CD14-positive monocyte (primary cell): ENCODE results near the gene GAK. TPM values are rescaled to one million over a fixed set of nuclear protein-coding genes. Genes with fewer than 3 reads are reported as not detected.
A peak's percentile ranks its signal among the peaks of the same experiment; 100 is the strongest.

Experiments used
- DNase-seq, 3 donors: peaks; one replicate each; pipeline ENCODE4 v3.0.0-alpha.2; 2011 to 2022
- H2AFZ ChIP-seq: 2 replicates; pipeline ENCODE4 v1.6.0; 2012; ENCODE audit warnings: mild to moderate bottlenecking, low read depth, low read length, inconsistent platforms; ENCODE audit not compliant: insufficient read depth, poor library complexity, severe bottlenecking
- H3K27ac ChIP-seq, 2 donors: 1 replicate in 1 of 2; 2 replicates in 1 of 2; pipeline ENCODE4 v1.5.1; 2012 to 2013; ENCODE audit warnings: low read length in 2 of 2, control low read depth in 1 of 2, inconsistent platforms in 1 of 2, low read depth in 1 of 2, mild to moderate bottlenecking in 1 of 2
- H3K27me3 ChIP-seq, 2 donors: one replicate each; pipeline versions ENCODE4 v1.6.0 to v1.6.1; 2011 to 2013; ENCODE audit warnings: low read length in 2 of 2; ENCODE audit not compliant: control insufficient read depth in 2 of 2, insufficient read depth in 2 of 2
- H3K36me3 ChIP-seq, 2 donors: replicated peaks in 1 of 2; 1 replicate in 1 of 2; 2 replicates in 1 of 2; pipeline versions ENCODE4 v1.5.1 to v1.6.1; 2012 to 2013; ENCODE audit warnings: low read length in 2 of 2, control low read depth in 1 of 2, inconsistent platforms in 1 of 2, mild to moderate bottlenecking in 1 of 2; ENCODE audit not compliant: insufficient read depth in 2 of 2, control insufficient read depth in 1 of 2
- H3K4me1 ChIP-seq, 2 donors: 1 replicate in 1 of 2; 2 replicates in 1 of 2; pipeline versions ENCODE4 v1.5.1 to v1.6.1; 2012 to 2013; ENCODE audit warnings: low read length in 2 of 2, control low read depth in 1 of 2, inconsistent platforms in 1 of 2, mild to moderate bottlenecking in 1 of 2, moderate library complexity in 1 of 2; ENCODE audit not compliant: insufficient read depth in 2 of 2, control insufficient read depth in 1 of 2
- H3K4me2 ChIP-seq: replicated peaks from 2 replicates; pipeline ENCODE3; 2012; ENCODE audit warnings: low read length, moderate library complexity, mild to moderate bottlenecking; ENCODE audit not compliant: poor library complexity, severe bottlenecking; ENCODE audit errors: extremely low read depth
- H3K4me3 ChIP-seq, 3 experiments: fragments of 200-600 bp in 1 of 3; sonication (generic) in 1 of 3; replicated peaks in 1 of 3; 1 replicate in 2 of 3; 2 replicates in 1 of 3; pipeline ENCODE4 v1.5.1; 2011 to 2013; ENCODE audit warnings: low read length in 3 of 3, mild to moderate bottlenecking in 3 of 3, control low read depth in 2 of 3, low read depth in 2 of 3, inconsistent platforms in 1 of 3, moderate library complexity in 1 of 3
- H3K79me2 ChIP-seq: 2 replicates; pipeline ENCODE4 v1.6.0; 2012; ENCODE audit warnings: mild to moderate bottlenecking, control low read depth, inconsistent platforms, low read length, moderate library complexity; ENCODE audit not compliant: insufficient read depth
- H3K9ac ChIP-seq: 2 replicates; pipeline ENCODE4 v1.6.0; 2017; ENCODE audit warnings: low read length, mild to moderate bottlenecking; ENCODE audit not compliant: insufficient read depth, poor library complexity, severe bottlenecking
- H3K9me3 ChIP-seq, 2 donors: replicated peaks in 1 of 2; 1 replicate in 1 of 2; 2 replicates in 1 of 2; pipeline versions ENCODE4 v1.5.1 to v1.6.1; 2012 to 2013; ENCODE audit warnings: low read length in 2 of 2, control low read depth in 1 of 2; ENCODE audit not compliant: control insufficient read depth in 1 of 2, insufficient read depth in 1 of 2
- H4K20me1 ChIP-seq: 2 replicates; pipeline ENCODE4 v1.6.0; 2012; ENCODE audit warnings: mild to moderate bottlenecking, low read length, control low read depth, moderate library complexity; ENCODE audit not compliant: insufficient read depth
- H3K27ac Mint-ChIP-seq, 7 donors: one replicate each; pipeline ENCODE4 v1.8.0; 2020; ENCODE audit warnings: mild to moderate bottlenecking in 7 of 7, mixed read lengths in 7 of 7, moderate library complexity in 6 of 7, inconsistent platforms in 2 of 7
- H3K27me3 Mint-ChIP-seq, 3 donors: one replicate each; pipeline ENCODE4 v1.8.0; 2021 to 2022; ENCODE audit warnings: low read depth in 3 of 3, mild to moderate bottlenecking in 3 of 3, mixed read lengths in 3 of 3, moderate library complexity in 3 of 3, inconsistent platforms in 1 of 3
- H3K36me3 Mint-ChIP-seq, 2 donors: one replicate each; pipeline ENCODE4 v1.8.0; 2020; ENCODE audit warnings: mixed read lengths in 2 of 2, inconsistent platforms in 1 of 2, mild to moderate bottlenecking in 1 of 2
- H3K4me1 Mint-ChIP-seq: one replicate; pipeline ENCODE4 v1.8.0; 2020; ENCODE audit warnings: mild to moderate bottlenecking, mixed read lengths
- H3K4me3 Mint-ChIP-seq, 2 donors: one replicate each; pipeline ENCODE4 v1.8.0; 2020; ENCODE audit warnings: mild to moderate bottlenecking in 2 of 2, mixed read lengths in 2 of 2, moderate library complexity in 1 of 2
- H3K9me3 Mint-ChIP-seq, 7 donors: one replicate each; pipeline ENCODE4 v1.8.0; 2020 to 2022; ENCODE audit warnings: mixed read lengths in 7 of 7, mild to moderate bottlenecking in 6 of 7, moderate library complexity in 6 of 7, inconsistent platforms in 2 of 7
- CTCF ChIP-seq: fragments of 200-600 bp; IDR thresholded peaks from one replicate; pipeline ENCODE4 v1.8.0; 2022; ENCODE audit warnings: antibody characterized with exemption, mild to moderate bottlenecking
- WGBS: methylation state at CpG from one replicate; pipeline ENCODE4 v1.1.5; 2013; ENCODE audit warnings: missing lambda C conversion rate; ENCODE audit not compliant: insufficient coverage; 5-methylcytosine and 5-hydroxymethylcytosine counted together
- intact Hi-C, 2 donors: fragments of 100-400 bp; cut with micrococcal nuclease; formaldehyde crosslinking; loops; one replicate each; pipeline versions ENCODE4 v1.15.0 to v1.15.1; 2023
- polyA plus RNA-seq, 3 donors: library from polyadenylated mRNA; depleted of rRNA in 1 of 3; unstranded in 2 of 3; stranded (reverse) in 1 of 3; fragments of 300-500 nt in 2 of 3; fragments of >200 nt in 1 of 3; fragmentation: Illumina TruSeq in 2 of 3; gene quantifications; 1 replicate in 2 of 3; 2 replicates in 1 of 3; pipeline ENCODE4 v1.2.3, GENCODE V29; 2012 to 2021

The GAK gene
- polyA plus RNA-seq, 3 donors = 40.3 to 88.7 (median 54.9) TPM

- no peaks in the 10 kb centered on the region for H3K4me1 ChIP-seq
- no peak overlapping the region for H3K27ac ChIP-seq
- no peaks in the 10 kb centered on the region for H3K27me3 Mint-ChIP-seq
- intact Hi-C loops = no loop called here
- H3K4me2 ChIP-seq = no peak overlapping the region
- H3K27ac Mint-ChIP-seq = no peak overlapping the region
- TF ChIP-seq CTCF = no peak
- no peak overlapping the region for H3K9ac ChIP-seq
- H3K36me3 Mint-ChIP-seq = peaks cover 80 to 93% of the 10 kb centered on the region in 2 donors
- H2AFZ ChIP-seq = no peak overlapping the region
- H3K4me3 ChIP-seq = no peak overlapping the region
- H3K9me3 Mint-ChIP-seq = no peaks in the 10 kb centered on the region
- H4K20me1 ChIP-seq = peaks cover 71% of the 10 kb centered on the region
- no peaks in the 10 kb centered on the region for H3K79me2 ChIP-seq
- no peaks in the 10 kb centered on the region for H3K27me3 ChIP-seq
- no peak for DNase-seq
- no peak overlapping the region for H3K4me3 Mint-ChIP-seq
- H3K4me1 Mint-ChIP-seq = no peaks in the 10 kb centered on the region
- 97% methylated on average over 34 of the region's 34 CpGs for WGBS
- peaks cover 95 to 100% of the 10 kb centered on the region in 2 donors for H3K36me3 ChIP-seq
- no peaks in the 10 kb centered on the region for H3K9me3 ChIP-seq
These were observed 50.4 kb downstream of the GAK start for GRCh38 chr4:881709-882108.

GRCh38 chr4:880684-881405 is 51.3 kb downstream of the GAK start:
- Histone ChIP-seq H3K9ac (no peak overlapping the region), H3K79me2 (no peaks in the 10 kb centered on the region), H3K36me3 (peaks cover 95 to 100% of the 10 kb centered on the region in 2 donors), H3K4me1 (no peaks in the 10 kb centered on the region), H3K9me3 (no peaks in the 10 kb centered on the region), H2AFZ (no peak overlapping the region), H3K4me3 (no peak overlapping the region), H3K27me3 (no peaks in the 10 kb centered on the region), H3K4me2 (no peak overlapping the region), H3K27ac (no peak overlapping the region), H4K20me1 (peaks cover 62% of the 10 kb centered on the region)
- TF ChIP-seq CTCF = no peak
- WGBS = 91% methylated on average over 16 of the region's 17 CpGs
- Mint-ChIP-seq H3K4me1 (no peaks in the 10 kb centered on the region), H3K27ac (peak overlapping the region in 1 of 7 donors; percentile 27), H3K9me3 (no peaks in the 10 kb centered on the region), H3K4me3 (no peak overlapping the region), H3K36me3 (peaks cover 82 to 95% of the 10 kb centered on the region in 2 donors), H3K27me3 (no peaks in the 10 kb centered on the region)
- no peak for DNase-seq
- intact Hi-C loops = no loop called here
